Measurements from ENCODE around the gene ASTN2. TPM values are rescaled to one million over a fixed set of nuclear protein-coding genes. Genes with fewer than 3 reads are reported as not detected.

ASTN2 gene
- polyA plus RNA-seq, 1 experiment, result 12.8 TPM

DNA sequence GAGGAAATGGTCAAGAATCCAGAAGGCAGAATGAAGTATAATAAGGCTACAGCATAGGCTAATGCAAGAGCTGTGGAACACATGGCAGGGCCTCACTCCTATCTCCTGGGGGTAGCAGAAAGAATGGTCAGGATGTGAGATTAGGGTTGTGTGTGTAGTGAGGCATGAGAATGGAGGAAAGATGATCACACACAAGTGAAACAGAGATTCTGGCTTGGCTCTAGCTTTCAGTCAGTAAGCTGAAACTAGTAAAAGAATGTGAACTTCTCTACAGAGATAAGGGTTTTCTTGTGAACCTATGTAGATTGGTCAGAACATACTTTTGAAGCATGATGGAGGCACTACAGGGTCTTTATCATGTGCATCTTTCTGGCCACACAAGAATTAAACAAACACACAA is 298.8 kb downstream of the ASTN2 start:
- no peak overlapping the region for H3K4me3 ChIP-seq (ENCODE audit: low read depth, low read length)
- POLR2A ChIA-PET, result no interaction called here
- TF ChIP-seq CTCF (IDR thresholded peaks at IDR 0.05; ENCODE audit: insufficient read depth, low read depth, low read length), result no peak
- CTCF ChIA-PET, result interaction anchor here (0.7 to 2.2 kb wide), 2 partner anchors 379 to 399 kb away, joined by 3 to 7 read pairs; no protein-coding TSS in a partner anchor
- DNase-seq (ENCODE audit: low read depth), result no peak
- no peaks in the 10 kb centered on the region for H3K27me3 ChIP-seq (ENCODE audit: control insufficient read depth, insufficient read depth, low read length)
- H3K36me3 ChIP-seq (ENCODE audit: control insufficient read depth, insufficient read depth, low read length), result no peaks in the 10 kb centered on the region

- POLR2A ChIA-PET, result no interaction called here
- H3K36me3 ChIP-seq (ENCODE audit: control insufficient read depth, insufficient read depth, low read length), result no peaks in the 10 kb centered on the region
- no peaks in the 10 kb centered on the region for H3K27me3 ChIP-seq (ENCODE audit: control insufficient read depth, insufficient read depth, low read length)
- no peak for DNase-seq (ENCODE audit: low read depth)
- no peak for TF ChIP-seq CTCF (IDR thresholded peaks at IDR 0.05; ENCODE audit: insufficient read depth, low read depth, low read length)
- CTCF ChIA-PET, result interaction anchor here (0.9 to 2.2 kb wide), 5 partner anchors 10 to 378 kb away, joined by 3 to 7 read pairs (median 5); no protein-coding TSS in a partner anchor
- H3K4me3 ChIP-seq (ENCODE audit: low read depth, low read length), result no peak overlapping the region
Measured at GRCh38 chr9:117114768-117115167, 300.1 kb downstream of the ASTN2 start.

- ChIA-PET POLR2A (no interaction called here), CTCF (interaction anchor here (0.6 kb wide), 1 partner anchor 55 kb away, joined by 3 read pairs; no protein-coding TSS in a partner anchor)
- no peaks in the 10 kb centered on the region for H3K27me3 ChIP-seq (ENCODE audit: control insufficient read depth, insufficient read depth, low read length)
- TF ChIP-seq CTCF (IDR thresholded peaks at IDR 0.05; ENCODE audit: insufficient read depth, low read depth, low read length), result no peak
- no peak overlapping the region for H3K4me3 ChIP-seq (ENCODE audit: low read depth, low read length)
- no peaks in the 10 kb centered on the region for H3K36me3 ChIP-seq (ENCODE audit: control insufficient read depth, insufficient read depth, low read length)
- DNase-seq (ENCODE audit: low read depth), result no peak
Measured at GRCh38 chr9:117104716-117105495, 310.0 kb downstream of the ASTN2 start.

DNA sequence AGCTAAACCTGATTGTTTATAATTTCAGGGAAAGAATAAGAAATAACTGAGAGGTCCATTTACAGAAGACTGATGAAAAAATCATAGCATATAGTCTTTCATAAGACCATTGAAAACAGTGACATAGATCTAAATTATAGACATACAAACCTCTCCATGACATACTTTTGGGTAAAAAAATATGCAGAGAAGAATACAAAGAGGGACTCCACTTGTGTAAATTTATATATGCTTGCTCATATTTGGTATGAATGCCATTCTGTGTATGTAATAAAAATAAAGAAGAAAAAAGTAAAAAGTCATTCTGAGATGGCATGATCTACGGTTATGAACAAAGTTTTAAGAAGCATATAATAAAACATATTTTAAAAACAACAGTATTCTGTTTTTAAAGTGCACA is 310.7 kb downstream of the ASTN2 start:
- DNase-seq (ENCODE audit: low read depth), result no peak
- no peak for TF ChIP-seq CTCF (IDR thresholded peaks at IDR 0.05; ENCODE audit: insufficient read depth, low read depth, low read length)
- no peaks in the 10 kb centered on the region for H3K36me3 ChIP-seq (ENCODE audit: control insufficient read depth, insufficient read depth, low read length)
- H3K4me3 ChIP-seq (ENCODE audit: low read depth, low read length), result no peak overlapping the region
- ChIA-PET CTCF (no interaction called here), POLR2A (no interaction called here)
- no peaks in the 10 kb centered on the region for H3K27me3 ChIP-seq (ENCODE audit: control insufficient read depth, insufficient read depth, low read length)

DNA sequence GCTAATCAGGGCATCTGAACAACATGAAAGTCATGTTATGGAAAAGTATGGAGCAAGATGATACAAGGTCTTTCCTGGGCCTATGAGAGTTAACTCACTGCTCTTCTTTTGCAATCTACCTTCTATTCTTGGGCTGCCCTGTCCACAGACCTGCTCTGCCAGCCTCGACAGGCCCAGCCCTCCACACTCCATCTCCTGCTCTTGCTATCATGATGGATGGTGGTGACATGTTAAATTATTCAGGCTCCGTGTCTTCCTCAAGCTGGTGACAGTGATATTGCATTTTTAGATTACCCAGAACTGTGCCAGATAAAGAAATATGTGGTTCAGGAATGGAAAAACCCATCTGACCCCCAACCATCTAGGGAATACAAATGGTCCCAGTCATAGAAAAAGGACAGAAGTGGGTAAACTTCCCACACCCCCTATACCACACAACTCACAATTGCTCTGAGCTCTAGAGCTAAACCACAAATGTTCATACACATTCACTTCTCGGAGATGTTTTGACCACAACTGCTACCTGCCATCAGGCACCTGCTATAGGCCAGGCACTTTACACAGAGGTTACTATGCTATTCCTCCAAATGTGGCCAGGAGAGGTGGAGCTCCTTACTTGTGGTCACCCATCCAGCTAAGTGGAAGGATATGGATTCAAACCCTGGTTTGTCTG is 311.3 kb downstream of the ASTN2 start:
- no peak overlapping the region for H3K4me3 ChIP-seq (ENCODE audit: low read depth, low read length)
- no peaks in the 10 kb centered on the region for H3K27me3 ChIP-seq (ENCODE audit: control insufficient read depth, insufficient read depth, low read length)
- CTCF ChIA-PET, result no interaction called here
- no peak for TF ChIP-seq CTCF (IDR thresholded peaks at IDR 0.05; ENCODE audit: insufficient read depth, low read depth, low read length)
- POLR2A ChIA-PET, result no interaction called here
- DNase-seq (ENCODE audit: low read depth), result no peak
- no peaks in the 10 kb centered on the region for H3K36me3 ChIP-seq (ENCODE audit: control insufficient read depth, insufficient read depth, low read length)
